ENCODE measurements around the gene ATP10A. TPM values are rescaled to one million over a fixed set of nuclear protein-coding genes. Genes with fewer than 3 reads are reported as not detected.
"Not testable (repeated sequence)": the region's sequence is repeated elsewhere in the genome, so short reads cannot be mapped to it uniquely, and the experiment has no call there.

The ATP10A gene
- total RNA-seq, 1 donor = 1.3 TPM

DNA sequence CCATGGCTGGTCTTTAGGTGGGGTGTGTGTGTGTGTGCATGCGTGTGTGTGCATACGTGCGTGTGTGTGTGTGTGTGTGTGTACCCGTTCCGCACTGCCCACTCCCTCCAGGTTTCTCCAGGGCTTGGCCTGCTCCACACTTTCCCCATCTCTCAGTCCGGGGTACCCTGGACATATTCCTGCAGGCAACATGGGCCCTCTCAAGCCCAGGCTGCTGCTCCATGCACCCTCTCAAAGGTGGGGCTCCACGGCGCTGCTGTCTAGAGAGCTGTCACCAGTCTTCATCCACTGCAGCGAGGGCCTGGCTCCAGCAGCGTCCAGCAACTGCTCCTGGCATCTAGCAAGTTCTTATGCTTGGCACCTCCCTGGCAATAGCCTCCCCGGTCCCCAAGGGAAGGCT is 86.1 kb downstream of the ATP10A start:
- TF ChIP-seq, protein P1, sequence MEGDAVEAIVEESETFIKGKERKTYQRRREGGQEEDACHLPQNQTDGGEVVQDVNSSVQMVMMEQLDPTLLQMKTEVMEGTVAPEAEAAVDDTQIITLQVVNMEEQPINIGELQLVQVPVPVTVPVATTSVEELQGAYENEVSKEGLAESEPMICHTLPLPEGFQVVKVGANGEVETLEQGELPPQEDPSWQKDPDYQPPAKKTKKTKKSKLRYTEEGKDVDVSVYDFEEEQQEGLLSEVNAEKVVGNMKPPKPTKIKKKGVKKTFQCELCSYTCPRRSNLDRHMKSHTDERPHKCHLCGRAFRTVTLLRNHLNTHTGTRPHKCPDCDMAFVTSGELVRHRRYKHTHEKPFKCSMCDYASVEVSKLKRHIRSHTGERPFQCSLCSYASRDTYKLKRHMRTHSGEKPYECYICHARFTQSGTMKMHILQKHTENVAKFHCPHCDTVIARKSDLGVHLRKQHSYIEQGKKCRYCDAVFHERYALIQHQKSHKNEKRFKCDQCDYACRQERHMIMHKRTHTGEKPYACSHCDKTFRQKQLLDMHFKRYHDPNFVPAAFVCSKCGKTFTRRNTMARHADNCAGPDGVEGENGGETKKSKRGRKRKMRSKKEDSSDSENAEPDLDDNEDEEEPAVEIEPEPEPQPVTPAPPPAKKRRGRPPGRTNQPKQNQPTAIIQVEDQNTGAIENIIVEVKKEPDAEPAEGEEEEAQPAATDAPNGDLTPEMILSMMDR (IDR thresholded peaks at IDR 0.05; ENCODE audit: insufficient read depth, low read depth, low read length) = no peak
- no peak overlapping the region for H3K4me3 ChIP-seq (ENCODE audit: low read depth, low read length)
- DNase-seq (ENCODE audit: low read depth) = no peak

DNA sequence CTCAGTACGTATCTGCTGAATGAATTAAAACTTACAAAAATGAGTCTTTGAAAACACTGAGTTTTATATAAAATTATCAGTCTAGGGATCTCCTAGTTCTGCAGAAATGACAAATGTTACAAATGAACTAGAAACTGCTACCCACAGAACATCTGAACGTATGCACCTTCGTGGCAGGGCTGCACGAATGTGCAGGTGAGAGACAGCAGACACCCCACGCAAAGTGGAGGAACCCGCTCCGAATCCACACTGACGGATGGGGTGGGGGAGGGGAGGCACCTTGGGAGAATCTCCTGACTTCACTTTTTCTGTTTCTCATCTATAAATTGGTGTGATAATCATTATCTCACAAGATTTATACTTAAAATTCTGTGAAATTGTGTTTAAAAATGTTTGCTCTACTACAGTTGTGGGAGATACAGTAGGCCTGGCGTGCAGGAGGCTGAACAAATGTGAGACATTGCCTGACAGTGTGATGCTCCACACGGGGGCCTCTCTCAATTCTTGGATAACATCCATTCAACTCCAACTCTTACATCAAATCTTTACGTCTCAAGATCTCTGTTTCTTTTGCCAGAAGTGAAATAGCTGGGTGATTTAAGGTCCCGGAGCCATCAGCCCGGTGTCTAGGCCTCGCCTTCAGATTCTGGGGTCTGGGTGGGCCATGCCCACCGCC is 86.9 kb downstream of the ATP10A start:
- DNase-seq (ENCODE audit: low read depth) = no peak
- TF ChIP-seq, protein P1 (IDR thresholded peaks at IDR 0.05; ENCODE audit: insufficient read depth, low read depth, low read length) = no peak
- no peak overlapping the region for H3K4me3 ChIP-seq (ENCODE audit: low read depth, low read length)

DNA sequence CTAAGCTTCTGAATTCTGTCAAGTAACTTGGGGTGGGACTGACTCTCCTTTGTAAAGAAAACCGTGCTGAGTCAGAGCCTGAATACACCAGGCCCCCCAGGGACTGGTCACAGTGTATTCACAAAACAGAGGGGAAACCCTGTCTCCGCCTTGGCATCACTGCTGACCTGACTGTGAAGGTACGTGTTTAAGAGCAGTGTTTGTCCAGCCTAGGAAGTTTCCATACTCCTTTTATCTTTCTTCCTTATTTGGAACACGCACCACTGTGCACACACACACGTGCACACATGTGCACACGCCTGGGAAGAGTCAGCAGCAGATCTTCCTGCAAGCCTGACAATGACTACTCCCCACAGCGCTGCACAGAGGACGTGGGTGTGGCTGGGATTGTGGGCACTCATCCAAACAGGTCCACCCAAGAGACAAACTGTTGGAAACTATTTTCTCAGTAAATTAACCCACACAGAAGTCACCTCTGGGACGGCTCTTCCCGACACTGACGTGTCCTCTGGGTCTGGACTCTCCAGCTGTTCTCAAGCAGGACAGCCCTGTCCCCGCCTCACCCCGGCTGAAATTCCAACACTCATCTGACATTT is 87.7 kb downstream of the ATP10A start:
- TF ChIP-seq, protein P1 (IDR thresholded peaks at IDR 0.05; ENCODE audit: insufficient read depth, low read depth, low read length) = no peak
- peak; percentile 10 for DNase-seq (ENCODE audit: low read depth)
- no peak overlapping the region for H3K4me3 ChIP-seq (ENCODE audit: low read depth, low read length)

DNA sequence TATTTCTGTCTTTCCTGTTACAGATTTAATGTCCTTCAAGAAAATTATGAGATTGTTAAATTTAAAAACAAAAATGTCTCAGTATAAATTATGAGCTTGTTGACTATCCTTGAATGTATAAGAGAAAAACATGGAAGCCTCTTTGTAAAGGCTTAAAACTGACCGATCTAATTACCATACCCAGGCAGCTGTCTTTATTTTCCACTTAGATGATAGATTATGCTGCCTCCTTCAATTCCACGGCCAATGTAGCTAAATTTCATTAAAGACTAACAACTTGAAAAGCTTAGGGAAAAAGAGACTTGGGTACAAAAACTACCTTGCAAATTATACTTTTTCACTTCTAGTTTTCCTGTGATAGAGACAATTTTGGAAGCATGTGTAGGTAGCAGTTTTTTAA is 88.3 kb downstream of the ATP10A start:
- DNase-seq (ENCODE audit: low read depth) = no peak
- TF ChIP-seq, protein P1 (IDR thresholded peaks at IDR 0.05; ENCODE audit: insufficient read depth, low read depth, low read length) = no peak
- H3K4me3 ChIP-seq (ENCODE audit: low read depth, low read length) = no peak overlapping the region

DNA sequence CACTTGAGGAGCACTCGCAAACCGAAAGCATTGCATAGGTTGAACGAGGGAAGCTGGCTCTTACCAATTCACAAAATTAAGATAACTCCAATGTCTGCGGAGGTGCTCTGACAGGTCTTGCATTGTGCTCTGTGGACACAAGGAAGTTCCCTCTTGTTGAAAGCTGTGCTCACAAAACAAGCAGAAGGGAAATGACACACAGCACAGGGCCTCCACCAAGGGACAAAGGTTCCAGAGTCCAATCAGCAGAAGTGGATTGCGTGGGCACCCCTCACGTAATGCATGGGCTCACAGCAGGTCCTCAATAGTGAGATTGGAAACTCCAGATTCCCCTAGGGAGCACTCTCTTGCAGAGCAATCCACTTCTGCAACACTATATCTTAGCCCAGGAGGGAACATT is 89.9 kb downstream of the ATP10A start:
- H3K4me3 ChIP-seq (ENCODE audit: low read depth, low read length) = no peak overlapping the region
- TF ChIP-seq, protein P1 (IDR thresholded peaks at IDR 0.05; ENCODE audit: insufficient read depth, low read depth, low read length) = no peak
- DNase-seq (ENCODE audit: low read depth) = no peak

DNA sequence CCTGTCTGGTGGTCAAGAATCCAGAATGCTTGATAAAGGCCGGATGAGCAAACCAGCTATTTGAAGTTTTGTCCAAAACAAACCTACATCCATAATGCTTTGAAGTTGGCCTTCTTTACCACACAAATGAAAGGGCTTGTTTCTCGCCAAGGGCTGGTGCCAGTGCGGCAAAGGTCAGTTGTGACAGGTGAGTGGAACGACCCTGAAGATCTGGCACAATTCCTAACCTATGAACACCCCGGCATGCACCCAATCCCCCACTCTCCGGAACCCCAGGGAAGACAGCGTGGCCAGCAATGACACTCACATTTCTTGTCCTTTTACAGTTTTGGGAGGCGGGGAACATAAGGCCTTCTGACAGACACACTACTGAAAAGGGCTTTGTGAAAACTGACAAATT is 90.6 kb downstream of the ATP10A start:
- no peak overlapping the region for H3K4me3 ChIP-seq (ENCODE audit: low read depth, low read length)
- TF ChIP-seq, protein P1 (IDR thresholded peaks at IDR 0.05; ENCODE audit: insufficient read depth, low read depth, low read length) = no peak
- no peak for DNase-seq (ENCODE audit: low read depth)

DNA sequence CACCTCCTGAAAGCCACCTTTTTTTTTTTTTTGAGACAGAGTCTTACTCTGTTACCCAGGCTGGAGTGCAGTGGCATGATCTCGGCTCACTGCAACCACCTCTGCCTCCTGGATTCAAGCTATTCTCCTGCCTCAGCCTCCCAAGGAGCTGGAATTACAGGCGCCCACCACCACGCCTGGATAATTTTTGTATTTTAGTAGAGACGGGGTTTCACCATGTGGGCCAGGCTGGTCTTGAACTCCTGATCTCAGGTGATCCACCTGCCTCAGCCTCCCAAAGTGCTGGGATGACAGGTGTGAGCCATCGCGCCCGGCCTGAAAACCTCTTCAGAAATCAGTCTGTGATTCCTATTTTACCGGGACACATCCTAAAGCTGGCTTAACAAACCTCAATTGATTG is 91.4 kb downstream of the ATP10A start:
- not testable (repeated sequence) for DNase-seq (ENCODE audit: low read depth); H3K4me3 ChIP-seq (ENCODE audit: low read depth, low read length)

Measured in fibroblast of villous mesenchyme (primary cell).